PC-3 (cell line): Measurements from ENCODE around the gene MPL. TPM values are rescaled to one million over a fixed set of nuclear protein-coding genes. Genes with fewer than 3 reads are reported as not detected.

Experiments used
- ATAC-seq: fragments of 200-7000 bp; cut with Tn5 transposase; 2 replicates; pipeline ENCODE4 v1.9.1; 2020; ENCODE audit warnings: mild to moderate bottlenecking, moderate library complexity
- BruUV-seq: library from RNA; stranded (reverse); fragments of 400-500 nt; replicated peaks from 2 replicates; lab custom pipeline; 2021; lab: Mats Ljungman, UMichigan
- CTCF ChIA-PET: fragments of 300-600 bp; sonication (Branson Sonifier 250); formaldehyde crosslinking; loops from one replicate; lab custom pipeline; 2022; ENCODE audit warnings: antibody characterized with exemption; lab: Charles Lee
- POLR2A ChIA-PET: fragments of 300-600 bp; sonication (Branson Sonifier 250); formaldehyde crosslinking; loops from one replicate; lab custom pipeline; 2022; ENCODE audit warnings: antibody characterized with exemption; ENCODE audit not compliant: unreplicated experiment; lab: Charles Lee
- DNase-seq: peaks from one replicate; pipeline ENCODE4 v3.0.0-alpha.2; 2015
- H2AFZ ChIP-seq: fragments of 300-600 bp; sonication (generic); 2 replicates; pipeline ENCODE4 v1.6.0; 2016; ENCODE audit warnings: antibody characterized with exemption, low read length
- H3F3A ChIP-seq: fragments of 300-600 bp; sonication (generic); one replicate; pipeline ENCODE4 v1.6.0; 2017; ENCODE audit warnings: antibody characterized with exemption, low read length, control low read depth, mild to moderate bottlenecking; ENCODE audit not compliant: unreplicated experiment
- H3K27ac ChIP-seq: fragments of 300-600 bp; sonication (generic); 2 replicates; pipeline ENCODE4 v1.5.1; 2016; ENCODE audit warnings: mild to moderate bottlenecking, low read length
- H3K27me3 ChIP-seq: fragments of 300-600 bp; sonication (generic); 2 replicates; pipeline ENCODE4 v1.6.1; 2016; ENCODE audit warnings: low read length, mixed read lengths
- H3K36me3 ChIP-seq: fragments of 300-600 bp; sonication (generic); 2 replicates; pipeline ENCODE4 v1.6.1; 2016; ENCODE audit warnings: low read depth, mixed run types, low read length, mixed read lengths
- H3K4me1 ChIP-seq: fragments of 300-600 bp; sonication (generic); 2 replicates; pipeline ENCODE4 v1.5.1; 2016; ENCODE audit warnings: low read length; ENCODE audit not compliant: insufficient read depth
- H3K4me2 ChIP-seq: fragments of 300-600 bp; sonication (generic); 2 replicates; pipeline ENCODE4 v1.6.0; 2016; ENCODE audit warnings: low read length
- H3K4me3 ChIP-seq: fragments of 300-600 bp; sonication (generic); 2 replicates; pipeline ENCODE4 v1.5.1; 2016; ENCODE audit warnings: mild to moderate bottlenecking, low read length, mixed read lengths
- H3K79me2 ChIP-seq: fragments of 300-600 bp; sonication (generic); 2 replicates; pipeline ENCODE4 v1.6.1; 2017; ENCODE audit warnings: low read length, mixed read lengths
- H3K9ac ChIP-seq: fragments of 300-600 bp; sonication (generic); 2 replicates; pipeline ENCODE4 v1.6.0; 2016; ENCODE audit warnings: mild to moderate bottlenecking, low read length
- H3K9me2 ChIP-seq: fragments of 300-600 bp; sonication (generic); replicated peaks from 2 replicates; pipeline ENCODE4 v1.6.1; 2016; ENCODE audit warnings: mixed run types, low read length, mixed read lengths
- H3K9me3 ChIP-seq: fragments of 300-600 bp; sonication (generic); 2 replicates; pipeline ENCODE4 v1.6.1; 2016; ENCODE audit warnings: low read length, mixed read lengths
- H4K20me1 ChIP-seq: fragments of 300-600 bp; sonication (generic); 2 replicates; pipeline ENCODE4 v1.6.1; 2016; ENCODE audit warnings: low read length, mixed read lengths
- CTCF ChIP-seq: fragments of 300-600 bp; sonication (generic); conservative IDR thresholded peaks from 2 replicates; pipeline ENCODE4 v1.5.1; 2017; ENCODE audit warnings: antibody characterized with exemption, low read depth, mild to moderate bottlenecking, low read length
- EZH2 ChIP-seq: fragments of 300-600 bp; sonication (generic); IDR thresholded peaks from one replicate; pipeline ENCODE4 v1.6.1; 2017; ENCODE audit warnings: antibody characterized with exemption, mild to moderate bottlenecking, low read length; ENCODE audit not compliant: unreplicated experiment
- EZH2phosphoT487 ChIP-seq: fragments of 300-600 bp; sonication (generic); IDR thresholded peaks from 2 replicates; pipeline ENCODE4 v1.6.1; 2018; ENCODE audit warnings: mild to moderate bottlenecking, antibody characterized with exemption, low read length, borderline replicate concordance
- intact Hi-C: fragments of 100-400 bp; cut with micrococcal nuclease; formaldehyde crosslinking; loops from 2 replicates; pipeline ENCODE4 v1.9.0; 2023
- total RNA-seq: library from RNA; depleted of rRNA; stranded (reverse); fragments of >200 nt; gene quantifications from 2 replicates; pipeline ENCODE4 v1.2.3, GENCODE V29; 2014

Gene MPL
- total RNA-seq, 1 experiment from 2014 or later: not detected

GRCh38 chr1:43308635-43309404 lies 28.8 kb upstream of the MPL start:
- Histone ChIP-seq H4K20me1 (no peaks in the 10 kb centered on the region), H3K27ac (no peak overlapping the region), H3K4me1 (no peaks in the 10 kb centered on the region), H3K9me2 (no peaks in the 10 kb centered on the region), H3K4me2 (no peak overlapping the region), H3K9me3 (no peaks in the 10 kb centered on the region), H3F3A (no peaks in the 10 kb centered on the region), H3K79me2 (no peaks in the 10 kb centered on the region), H3K27me3 (no peaks in the 10 kb centered on the region), H2AFZ (no peak overlapping the region), H3K4me3 (no peak overlapping the region), H3K9ac (no peak overlapping the region), H3K36me3 (no peaks in the 10 kb centered on the region)
- ChIA-PET POLR2A (no interaction called here), CTCF (no interaction called here)
- intact Hi-C loops: no loop called here
- no TSS peak for BruUV-seq
- no peak for TF ChIP-seq CTCF
- TF ChIP-seq EZH2: no peak
- no peak for TF ChIP-seq EZH2phosphoT487
- ATAC-seq: no peak
- no peak for DNase-seq

- ChIA-PET POLR2A (no interaction called here), CTCF (no interaction called here)
- H3K27me3 ChIP-seq: no peaks in the 10 kb centered on the region
- intact Hi-C loops: no loop called here
- no peaks in the 10 kb centered on the region for H3K36me3 ChIP-seq
- H3K79me2 ChIP-seq: no peaks in the 10 kb centered on the region
- ATAC-seq: no peak
- no peaks in the 10 kb centered on the region for H3K9me3 ChIP-seq
- H3K4me1 ChIP-seq: no peaks in the 10 kb centered on the region
- H3K4me2 ChIP-seq: no peak overlapping the region
- H2AFZ ChIP-seq: no peak overlapping the region
- BruUV-seq: no TSS peak
- no peaks in the 10 kb centered on the region for H3K9me2 ChIP-seq
- no peak overlapping the region for H3K27ac ChIP-seq
- no peak for DNase-seq
- H3K9ac ChIP-seq: no peak overlapping the region
- TF ChIP-seq CTCF (no peak), EZH2phosphoT487 (no peak), EZH2 (no peak)
- H3K4me3 ChIP-seq: no peak overlapping the region
- no peaks in the 10 kb centered on the region for H4K20me1 ChIP-seq
- no peaks in the 10 kb centered on the region for H3F3A ChIP-seq
Observed at GRCh38 chr1:43309405-43310025, 28.1 kb upstream of the MPL start.

GRCh38 chr1:43311521-43311920 lies 26.1 kb upstream of the MPL start:
- Histone ChIP-seq H3K9me2 (no peaks in the 10 kb centered on the region), H3K36me3 (no peaks in the 10 kb centered on the region), H3K27ac (no peak overlapping the region), H4K20me1 (no peaks in the 10 kb centered on the region), H3F3A (no peaks in the 10 kb centered on the region), H3K79me2 (no peaks in the 10 kb centered on the region), H3K27me3 (no peaks in the 10 kb centered on the region), H2AFZ (no peak overlapping the region), H3K4me1 (no peaks in the 10 kb centered on the region), H3K9me3 (no peaks in the 10 kb centered on the region), H3K9ac (no peak overlapping the region), H3K4me2 (no peak overlapping the region), H3K4me3 (no peak overlapping the region)
- intact Hi-C loops: no loop called here
- CTCF ChIA-PET: no interaction called here
- DNase-seq (no peak), ATAC-seq (no peak)
- TF ChIP-seq EZH2: no peak
- TF ChIP-seq EZH2phosphoT487: no peak
- TF ChIP-seq CTCF: no peak
- POLR2A ChIA-PET: no interaction called here
- no TSS peak for BruUV-seq
